MM.1S (cell line): ENCODE measurements around the gene F8.

Experiments used
- DNase-seq: peaks from one replicate; pipeline ENCODE4 v3.0.0-alpha.2; 2015
- H2AFZ ChIP-seq: fragments of 300-600 bp; sonication (generic); 2 replicates; pipeline ENCODE4 v1.6.0; 2016; ENCODE audit warnings: antibody characterized with exemption, low read length
- H3F3A ChIP-seq: fragments of 300-600 bp; sonication (generic); 2 replicates; pipeline ENCODE4 v1.6.1; 2016; ENCODE audit warnings: mild to moderate bottlenecking, antibody characterized with exemption, low read length, moderate library complexity, mixed read lengths; ENCODE audit not compliant: insufficient read depth
- H3K27ac ChIP-seq: fragments of 300-600 bp; sonication (generic); 2 replicates; pipeline ENCODE4 v1.5.1; 2016; ENCODE audit warnings: mild to moderate bottlenecking, low read length
- H3K27me3 ChIP-seq: fragments of 300-600 bp; sonication (generic); replicated peaks from 2 replicates; pipeline ENCODE4 v1.6.0; 2016; ENCODE audit warnings: low read length; ENCODE audit not compliant: insufficient read depth
- H3K36me3 ChIP-seq: fragments of 300-600 bp; sonication (generic); replicated peaks from 2 replicates; pipeline ENCODE4 v1.6.1; 2016; ENCODE audit warnings: mild to moderate bottlenecking, low read length, mixed read lengths; ENCODE audit not compliant: insufficient read depth
- H3K4me1 ChIP-seq: fragments of 300-600 bp; sonication (generic); 2 replicates; pipeline ENCODE4 v1.6.1; 2016; ENCODE audit warnings: low read length, mixed read lengths
- H3K4me2 ChIP-seq: fragments of 300-600 bp; sonication (generic); 2 replicates; pipeline ENCODE4 v1.6.0; 2016; ENCODE audit warnings: low read depth, low read length
- H3K4me3 ChIP-seq: fragments of 300-600 bp; sonication (generic); 2 replicates; pipeline ENCODE4 v1.5.1; 2016; ENCODE audit warnings: low read length, mixed read lengths
- H3K79me2 ChIP-seq: fragments of 300-600 bp; sonication (generic); 2 replicates; pipeline ENCODE4 v1.6.1; 2016; ENCODE audit warnings: mixed run types, low read length, mixed read lengths
- H3K9ac ChIP-seq: fragments of 300-600 bp; sonication (generic); 2 replicates; pipeline ENCODE4 v1.6.1; 2016; ENCODE audit warnings: low read length, mixed read lengths
- H3K9me2 ChIP-seq: fragments of 300-600 bp; sonication (generic); replicated peaks from 2 replicates; pipeline ENCODE4 v1.6.1; 2016; ENCODE audit warnings: mild to moderate bottlenecking, low read length, mixed read lengths; ENCODE audit not compliant: insufficient read depth
- H3K9me3 ChIP-seq: fragments of 300-600 bp; sonication (generic); replicated peaks from 2 replicates; pipeline ENCODE4 v1.6.1; 2016; ENCODE audit warnings: mild to moderate bottlenecking, low read length, mixed read lengths; ENCODE audit not compliant: insufficient read depth
- H4K20me1 ChIP-seq: fragments of 300-600 bp; sonication (generic); 2 replicates; pipeline ENCODE4 v1.6.1; 2016; ENCODE audit warnings: mild to moderate bottlenecking, low read length, moderate library complexity, mixed read lengths; ENCODE audit not compliant: insufficient read depth
- CTCF ChIP-seq: fragments of 300-600 bp; sonication (generic); IDR thresholded peaks from 2 replicates; pipeline ENCODE4 v1.5.1; 2016; ENCODE audit warnings: antibody characterized with exemption, low read length, mixed read lengths
- EZH2 ChIP-seq: fragments of 300-600 bp; sonication (generic); optimal IDR thresholded peaks from 2 replicates; pipeline ENCODE3; 2017; ENCODE audit warnings: low read depth, mild to moderate bottlenecking, antibody characterized with exemption, low read length, mixed read lengths
- EZH2phosphoT487 ChIP-seq: fragments of 300-600 bp; sonication (generic); IDR thresholded peaks from 2 replicates; pipeline ENCODE4 v1.6.1; 2018; ENCODE audit warnings: antibody characterized with exemption, low read length

Gene F8

GRCh38 chrX:155054255-155054654 lies 31.7 kb upstream of the F8 start:
- H2AFZ ChIP-seq, result no peak overlapping the region
- H3K79me2 ChIP-seq, result no peaks in the 10 kb centered on the region
- H3K4me2 ChIP-seq, result no peak overlapping the region
- H3K4me1 ChIP-seq, result 0 out of 2 replicates have a peak, but pooled peaks cover 4% of the 10 kb centered on the region
- no peaks in the 10 kb centered on the region for H3F3A ChIP-seq
- no peaks in the 10 kb centered on the region for H4K20me1 ChIP-seq
- no peaks in the 10 kb centered on the region for H3K9me2 ChIP-seq
- H3K36me3 ChIP-seq, result no peaks in the 10 kb centered on the region
- H3K9me3 ChIP-seq, result no peaks in the 10 kb centered on the region
- no peak for TF ChIP-seq CTCF
- no peak for TF ChIP-seq EZH2
- no peak for TF ChIP-seq EZH2phosphoT487
- no peak overlapping the region for H3K27ac ChIP-seq
- no peak overlapping the region for H3K9ac ChIP-seq
- no peak for DNase-seq
- no peaks in the 10 kb centered on the region for H3K27me3 ChIP-seq
- no peak overlapping the region for H3K4me3 ChIP-seq

- no peak overlapping the region for H3K4me3 ChIP-seq
- no peaks in the 10 kb centered on the region for H4K20me1 ChIP-seq
- no peak overlapping the region for H3K27ac ChIP-seq
- no peak for DNase-seq
- no peaks in the 10 kb centered on the region for H3K27me3 ChIP-seq
- H3F3A ChIP-seq, result no peaks in the 10 kb centered on the region
- no peak overlapping the region for H3K9ac ChIP-seq
- no peaks in the 10 kb centered on the region for H3K9me2 ChIP-seq
- H3K36me3 ChIP-seq, result no peaks in the 10 kb centered on the region
- no peak overlapping the region for H2AFZ ChIP-seq
- 0 out of 2 replicates have a peak, but pooled peaks cover 4% of the 10 kb centered on the region for H3K4me1 ChIP-seq
- H3K4me2 ChIP-seq, result no peak overlapping the region
- no peak for TF ChIP-seq EZH2phosphoT487
- TF ChIP-seq EZH2, result no peak
- no peak for TF ChIP-seq CTCF
- H3K9me3 ChIP-seq, result no peaks in the 10 kb centered on the region
- H3K79me2 ChIP-seq, result no peaks in the 10 kb centered on the region
Measured at GRCh38 chrX:155053656-155054055, 31.1 kb upstream of the F8 start.

GRCh38 chrX:155052738-155053498 lies 30.4 kb upstream of the F8 start:
- Histone ChIP-seq H3K4me1 (0 out of 2 replicates have a peak, but pooled peaks cover 4% of the 10 kb centered on the region), H3K27ac (no peak overlapping the region), H3K36me3 (no peaks in the 10 kb centered on the region), H3K9me2 (no peaks in the 10 kb centered on the region), H3K4me3 (no peak overlapping the region), H3K4me2 (no peak overlapping the region), H3F3A (no peaks in the 10 kb centered on the region), H3K79me2 (no peaks in the 10 kb centered on the region), H3K9me3 (no peaks in the 10 kb centered on the region), H4K20me1 (no peaks in the 10 kb centered on the region), H3K9ac (no peak overlapping the region), H3K27me3 (no peaks in the 10 kb centered on the region), H2AFZ (no peak overlapping the region)
- no peak for TF ChIP-seq CTCF
- DNase-seq, result no peak
